RKO (cell line): ENCODE data around the gene PLA2G4C.
"Not testable (repeated sequence)": the region's sequence is repeated elsewhere in the genome, so short reads cannot be mapped to it uniquely, and the experiment has no call there.

Experiments
- DNase-seq: peaks from one replicate; pipeline ENCODE4 v3.0.0-alpha.2; 2016; ENCODE audit warnings: low spot score

The PLA2G4C gene

GRCh38 chr19:48111280-48111679 is 663 bp upstream of the PLA2G4C start:
- DNase-seq: no peak

- peak; percentile 51 for DNase-seq
Measured at GRCh38 chr19:48108997-48109782, 1.4 kb downstream of the PLA2G4C start.

GRCh38 chr19:48103922-48104321 is 6.7 kb downstream of the PLA2G4C start:
- no peak for DNase-seq

GRCh38 chr19:48102870-48103751 is 7.5 kb downstream of the PLA2G4C start:
- DNase-seq: peak; percentile 77

- DNase-seq: no peak
Measured at GRCh38 chr19:48095612-48096175, 14.9 kb downstream of the PLA2G4C start.

GRCh38 chr19:48094855-48095203 is 15.8 kb downstream of the PLA2G4C start:
- DNase-seq: no peak

- DNase-seq: no peak
Measured at GRCh38 chr19:48094129-48094854, 16.3 kb downstream of the PLA2G4C start.

- not testable (repeated sequence) for DNase-seq
Measured at GRCh38 chr19:48091111-48091718, 19.4 kb downstream of the PLA2G4C start.

- no peak for DNase-seq
Measured at GRCh38 chr19:48090281-48090802, 20.3 kb downstream of the PLA2G4C start.

- not testable (repeated sequence) for DNase-seq
Measured at GRCh38 chr19:48088991-48089390, 21.6 kb downstream of the PLA2G4C start.

GRCh38 chr19:48085904-48086864 is 24.4 kb downstream of the PLA2G4C start:
- DNase-seq: peak; percentile 36

- no peak for DNase-seq
Measured at GRCh38 chr19:48085076-48085475, 25.5 kb downstream of the PLA2G4C start.

GRCh38 chr19:48081106-48081505 is 29.5 kb downstream of the PLA2G4C start:
- DNase-seq: no peak

- not testable (repeated sequence) for DNase-seq
Measured at GRCh38 chr19:48070177-48070769, 40.3 kb downstream of the PLA2G4C start.

GRCh38 chr19:48069435-48069834 is 41.2 kb downstream of the PLA2G4C start:
- no peak for DNase-seq

- no peak for DNase-seq
Measured at GRCh38 chr19:48064509-48064908, 46.1 kb downstream of the PLA2G4C start.

GRCh38 chr19:48061401-48062344 is 48.9 kb downstream of the PLA2G4C start:
- DNase-seq: no peak

GRCh38 chr19:48060381-48060780 is 50.2 kb downstream of the PLA2G4C start:
- DNase-seq: no peak

GRCh38 chr19:48059331-48059730 is 51.3 kb downstream of the PLA2G4C start:
- peak; percentile 15 for DNase-seq
